Nephron (organoid): Measurements from ENCODE around the gene SPPL2B.
A peak's percentile ranks its signal among the peaks of the same experiment; 100 is the strongest.

ENCODE experiments used
- H3K27ac Mint-ChIP-seq, 3 experiments: 2 replicates each; pipeline ENCODE4 v1.8.0; 2020; ENCODE audit warnings: mixed read lengths in 3 of 3, mild to moderate bottlenecking in 2 of 3, moderate library complexity in 1 of 3
- H3K27me3 Mint-ChIP-seq: 2 replicates; pipeline ENCODE4 v1.8.0; 2021; ENCODE audit warnings: low read depth, mild to moderate bottlenecking, moderate library complexity, mixed read lengths
- H3K36me3 Mint-ChIP-seq: 2 replicates; pipeline ENCODE4 v1.8.0; 2020; ENCODE audit warnings: low read depth, mixed read lengths
- H3K4me1 Mint-ChIP-seq: 2 replicates; pipeline ENCODE4 v1.8.0; 2020; ENCODE audit warnings: mixed read lengths
- H3K4me3 Mint-ChIP-seq, 3 experiments: 2 replicates each; pipeline ENCODE4 v1.8.0; 2020; ENCODE audit warnings: mild to moderate bottlenecking in 3 of 3, mixed read lengths in 3 of 3, moderate library complexity in 2 of 3
- H3K9me3 Mint-ChIP-seq: 2 replicates; pipeline ENCODE4 v1.8.0; 2020; ENCODE audit warnings: mixed read lengths
- CTCF ChIP-seq, 3 experiments: fragments of 200-600 bp; sonication (generic); IDR thresholded peaks; one replicate each; pipeline ENCODE4 v1.5.0; 2021; ENCODE audit warnings: antibody characterized with exemption in 3 of 3; ENCODE audit not compliant: unreplicated experiment in 3 of 3

Gene SPPL2B

GRCh38 chr19:2306971-2307370 is 21.5 kb upstream of the SPPL2B start:
- Mint-ChIP-seq H3K4me1 (no peaks in the 10 kb centered on the region), H3K27me3 (peaks cover 71% of the 10 kb centered on the region), H3K9me3 (no peaks in the 10 kb centered on the region), H3K36me3 (no peaks in the 10 kb centered on the region), H3K27ac (no peak overlapping the region), H3K4me3 (peak overlapping the region; percentile 16 to 56 (median 51))
- TF ChIP-seq CTCF (IDR thresholded peaks at IDR 0.05; ENCODE audit: unreplicated experiment in 3 of 3): no peak

- no peak overlapping the region for H3K27ac Mint-ChIP-seq
- no peak for TF ChIP-seq CTCF (IDR thresholded peaks at IDR 0.05; ENCODE audit: unreplicated experiment in 3 of 3)
- H3K4me3 Mint-ChIP-seq: no peak overlapping the region
- H3K36me3 Mint-ChIP-seq: no peaks in the 10 kb centered on the region
- peaks cover 71% of the 10 kb centered on the region for H3K27me3 Mint-ChIP-seq
- no peaks in the 10 kb centered on the region for H3K4me1 Mint-ChIP-seq
- no peaks in the 10 kb centered on the region for H3K9me3 Mint-ChIP-seq
These were observed 20.9 kb upstream of the SPPL2B start for GRCh38 chr19:2307518-2308012.

- Mint-ChIP-seq H3K9me3 (no peaks in the 10 kb centered on the region), H3K27ac (no peak within 1 kb of the TSS), H3K4me3 (peak within 1 kb of the TSS; percentile 62 to 80 (median 77)), H3K4me1 (no peaks in the 10 kb centered on the region), H3K27me3 (peaks cover 66% of the 10 kb centered on the region), H3K36me3 (no peaks in the 10 kb centered on the region)
- no peak for TF ChIP-seq CTCF (IDR thresholded peaks at IDR 0.05; ENCODE audit: unreplicated experiment in 3 of 3)
These were observed 20.3 kb upstream of the SPPL2B start, which contains the start of gene LINGO3 for GRCh38 chr19:2308114-2308556. TSS of gene LINGO3 (minus strand) at chr19:2308154. CDS start at chr19:2291776, 16,378 bp downstream.

GRCh38 chr19:2309734-2310362 is 18.6 kb upstream of the SPPL2B start:
- Mint-ChIP-seq H3K4me1 (no peaks in the 10 kb centered on the region), H3K36me3 (peaks cover 3% of the 10 kb centered on the region), H3K27me3 (peaks cover 49% of the 10 kb centered on the region), H3K4me3 (peak overlapping the region in 2 of 3 experiments; percentile 10 to 77), H3K27ac (no peak overlapping the region), H3K9me3 (peaks cover 4% of the 10 kb centered on the region)
- TF ChIP-seq CTCF (IDR thresholded peaks at IDR 0.05; ENCODE audit: unreplicated experiment in 3 of 3): no peak

GRCh38 chr19:2311093-2311492 is 17.4 kb upstream of the SPPL2B start:
- H3K36me3 Mint-ChIP-seq: peaks cover 6% of the 10 kb centered on the region

More at GRCh38 chr19:2311093-2311492, 17.4 kb upstream of the SPPL2B start:
- Mint-ChIP-seq H3K4me3 (no peak overlapping the region), H3K27me3 (peaks cover 41% of the 10 kb centered on the region), H3K9me3 (peaks cover 10% of the 10 kb centered on the region), H3K27ac (no peak overlapping the region), H3K4me1 (no peaks in the 10 kb centered on the region)
- no peak for TF ChIP-seq CTCF (IDR thresholded peaks at IDR 0.05; ENCODE audit: unreplicated experiment in 3 of 3)
